ENCODE results near the gene TMEM135.

GRCh38 chr11:87280143-87280542 is 242.4 kb downstream of the TMEM135 start:
- TF ChIP-seq, protein P1, sequence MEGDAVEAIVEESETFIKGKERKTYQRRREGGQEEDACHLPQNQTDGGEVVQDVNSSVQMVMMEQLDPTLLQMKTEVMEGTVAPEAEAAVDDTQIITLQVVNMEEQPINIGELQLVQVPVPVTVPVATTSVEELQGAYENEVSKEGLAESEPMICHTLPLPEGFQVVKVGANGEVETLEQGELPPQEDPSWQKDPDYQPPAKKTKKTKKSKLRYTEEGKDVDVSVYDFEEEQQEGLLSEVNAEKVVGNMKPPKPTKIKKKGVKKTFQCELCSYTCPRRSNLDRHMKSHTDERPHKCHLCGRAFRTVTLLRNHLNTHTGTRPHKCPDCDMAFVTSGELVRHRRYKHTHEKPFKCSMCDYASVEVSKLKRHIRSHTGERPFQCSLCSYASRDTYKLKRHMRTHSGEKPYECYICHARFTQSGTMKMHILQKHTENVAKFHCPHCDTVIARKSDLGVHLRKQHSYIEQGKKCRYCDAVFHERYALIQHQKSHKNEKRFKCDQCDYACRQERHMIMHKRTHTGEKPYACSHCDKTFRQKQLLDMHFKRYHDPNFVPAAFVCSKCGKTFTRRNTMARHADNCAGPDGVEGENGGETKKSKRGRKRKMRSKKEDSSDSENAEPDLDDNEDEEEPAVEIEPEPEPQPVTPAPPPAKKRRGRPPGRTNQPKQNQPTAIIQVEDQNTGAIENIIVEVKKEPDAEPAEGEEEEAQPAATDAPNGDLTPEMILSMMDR (IDR thresholded peaks at IDR 0.05 in 4 of 5, conservative IDR thresholded peaks at IDR 0.05 in 1 of 5): no peak
- no peak for TF ChIP-seq POLR2A (IDR thresholded peaks at IDR 0.05)

Measured in gastrocnemius medialis (tissue), 4 donors.